ENCODE data around the gene DLL3. TPM values are rescaled to one million over a fixed set of nuclear protein-coding genes. Genes with fewer than 3 reads are reported as not detected.

The DLL3 gene
- total and polyA plus RNA-seq, 10 of the 15 experiments (the other 5 are each of a cell fraction or from before 2014, with no cell fraction given), result 0.18 to 2.0 (median 0.95) TPM

DNA sequence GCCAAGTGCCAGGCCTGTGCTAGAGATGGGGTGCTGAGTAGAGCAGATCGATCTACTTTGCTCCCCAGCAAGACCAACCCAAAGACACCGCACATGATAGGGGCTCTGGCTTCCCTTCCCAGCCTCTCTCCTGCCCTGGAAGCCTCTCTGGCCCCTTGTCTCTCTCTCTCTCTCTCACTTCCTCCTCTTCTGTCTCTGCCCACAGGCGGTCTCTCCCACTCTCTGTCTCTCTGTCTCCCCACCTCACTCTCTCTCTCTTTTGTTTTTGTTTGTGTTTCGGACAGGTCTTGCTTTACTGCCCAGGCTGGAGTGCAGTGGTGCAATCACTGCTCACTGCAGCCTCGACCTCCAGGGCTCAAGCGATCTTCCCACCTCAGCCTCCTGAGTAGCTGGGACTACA, 17.5 kb downstream of the DLL3 start (continued):
- TF ChIP-seq, protein P1, sequence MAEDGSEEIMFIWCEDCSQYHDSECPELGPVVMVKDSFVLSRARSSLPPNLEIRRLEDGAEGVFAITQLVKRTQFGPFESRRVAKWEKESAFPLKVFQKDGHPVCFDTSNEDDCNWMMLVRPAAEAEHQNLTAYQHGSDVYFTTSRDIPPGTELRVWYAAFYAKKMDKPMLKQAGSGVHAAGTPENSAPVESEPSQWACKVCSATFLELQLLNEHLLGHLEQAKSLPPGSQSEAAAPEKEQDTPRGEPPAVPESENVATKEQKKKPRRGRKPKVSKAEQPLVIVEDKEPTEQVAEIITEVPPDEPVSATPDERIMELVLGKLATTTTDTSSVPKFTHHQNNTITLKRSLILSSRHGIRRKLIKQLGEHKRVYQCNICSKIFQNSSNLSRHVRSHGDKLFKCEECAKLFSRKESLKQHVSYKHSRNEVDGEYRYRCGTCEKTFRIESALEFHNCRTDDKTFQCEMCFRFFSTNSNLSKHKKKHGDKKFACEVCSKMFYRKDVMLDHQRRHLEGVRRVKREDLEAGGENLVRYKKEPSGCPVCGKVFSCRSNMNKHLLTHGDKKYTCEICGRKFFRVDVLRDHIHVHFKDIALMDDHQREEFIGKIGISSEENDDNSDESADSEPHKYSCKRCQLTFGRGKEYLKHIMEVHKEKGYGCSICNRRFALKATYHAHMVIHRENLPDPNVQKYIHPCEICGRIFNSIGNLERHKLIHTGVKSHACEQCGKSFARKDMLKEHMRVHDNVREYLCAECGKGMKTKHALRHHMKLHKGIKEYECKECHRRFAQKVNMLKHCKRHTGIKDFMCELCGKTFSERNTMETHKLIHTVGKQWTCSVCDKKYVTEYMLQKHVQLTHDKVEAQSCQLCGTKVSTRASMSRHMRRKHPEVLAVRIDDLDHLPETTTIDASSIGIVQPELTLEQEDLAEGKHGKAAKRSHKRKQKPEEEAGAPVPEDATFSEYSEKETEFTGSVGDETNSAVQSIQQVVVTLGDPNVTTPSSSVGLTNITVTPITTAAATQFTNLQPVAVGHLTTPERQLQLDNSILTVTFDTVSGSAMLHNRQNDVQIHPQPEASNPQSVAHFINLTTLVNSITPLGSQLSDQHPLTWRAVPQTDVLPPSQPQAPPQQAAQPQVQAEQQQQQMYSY (CRISPR knock-in tag; IDR thresholded peaks at IDR 0.05), result no peak
- TF ChIP-seq, protein P2, sequence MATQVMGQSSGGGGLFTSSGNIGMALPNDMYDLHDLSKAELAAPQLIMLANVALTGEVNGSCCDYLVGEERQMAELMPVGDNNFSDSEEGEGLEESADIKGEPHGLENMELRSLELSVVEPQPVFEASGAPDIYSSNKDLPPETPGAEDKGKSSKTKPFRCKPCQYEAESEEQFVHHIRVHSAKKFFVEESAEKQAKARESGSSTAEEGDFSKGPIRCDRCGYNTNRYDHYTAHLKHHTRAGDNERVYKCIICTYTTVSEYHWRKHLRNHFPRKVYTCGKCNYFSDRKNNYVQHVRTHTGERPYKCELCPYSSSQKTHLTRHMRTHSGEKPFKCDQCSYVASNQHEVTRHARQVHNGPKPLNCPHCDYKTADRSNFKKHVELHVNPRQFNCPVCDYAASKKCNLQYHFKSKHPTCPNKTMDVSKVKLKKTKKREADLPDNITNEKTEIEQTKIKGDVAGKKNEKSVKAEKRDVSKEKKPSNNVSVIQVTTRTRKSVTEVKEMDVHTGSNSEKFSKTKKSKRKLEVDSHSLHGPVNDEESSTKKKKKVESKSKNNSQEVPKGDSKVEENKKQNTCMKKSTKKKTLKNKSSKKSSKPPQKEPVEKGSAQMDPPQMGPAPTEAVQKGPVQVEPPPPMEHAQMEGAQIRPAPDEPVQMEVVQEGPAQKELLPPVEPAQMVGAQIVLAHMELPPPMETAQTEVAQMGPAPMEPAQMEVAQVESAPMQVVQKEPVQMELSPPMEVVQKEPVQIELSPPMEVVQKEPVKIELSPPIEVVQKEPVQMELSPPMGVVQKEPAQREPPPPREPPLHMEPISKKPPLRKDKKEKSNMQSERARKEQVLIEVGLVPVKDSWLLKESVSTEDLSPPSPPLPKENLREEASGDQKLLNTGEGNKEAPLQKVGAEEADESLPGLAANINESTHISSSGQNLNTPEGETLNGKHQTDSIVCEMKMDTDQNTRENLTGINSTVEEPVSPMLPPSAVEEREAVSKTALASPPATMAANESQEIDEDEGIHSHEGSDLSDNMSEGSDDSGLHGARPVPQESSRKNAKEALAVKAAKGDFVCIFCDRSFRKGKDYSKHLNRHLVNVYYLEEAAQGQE (IDR thresholded peaks at IDR 0.05; ENCODE audit: low read depth, low read length), result no peak

DNA sequence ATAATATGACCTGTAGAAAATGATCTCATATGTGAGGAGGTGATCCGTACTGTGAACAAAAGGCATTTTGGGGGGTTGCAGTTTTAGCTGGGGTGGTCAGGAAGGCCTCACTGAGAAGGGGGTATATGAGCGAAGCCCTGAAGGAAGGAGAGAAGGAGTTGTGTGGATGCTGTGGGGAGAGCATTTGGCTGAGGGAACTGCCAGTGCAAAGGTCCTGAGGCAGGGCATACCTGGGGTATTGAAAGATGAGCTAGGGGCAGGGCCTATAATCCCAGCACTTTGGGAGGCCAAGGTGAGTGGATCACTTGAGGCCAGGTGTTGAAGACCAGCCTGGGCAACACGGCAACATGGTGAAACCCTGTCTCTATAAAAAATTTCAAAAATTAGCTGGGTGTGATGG, 18.7 kb downstream of the DLL3 start:
- Histone ChIP-seq H3K4me1 (ENCODE audit: control insufficient read depth, insufficient read depth, low read length) (peaks cover 11% of the 10 kb centered on the region), H3K4me3 (no peak overlapping the region), H3K4me2 (ENCODE audit: control insufficient read depth, insufficient read depth) (no peak overlapping the region), H3K9ac (ENCODE audit: control insufficient read depth, insufficient read depth, low read length) (no peak overlapping the region), H2AFZ (ENCODE audit: control insufficient read depth, low read depth, low read length) (no peak overlapping the region), H4K20me1 (ENCODE audit: control insufficient read depth, insufficient read depth) (no peaks in the 10 kb centered on the region), H3K36me3 (ENCODE audit: control insufficient read depth in 2 of 2, insufficient read depth in 2 of 2, low read length in 1 of 2) (no peaks in the 10 kb centered on the region), H3K27ac (ENCODE audit: control insufficient read depth, insufficient read depth) (no peak overlapping the region), H3K79me2 (ENCODE audit: control insufficient read depth, insufficient read depth, low read length) (no peaks in the 10 kb centered on the region), H3K9me3 (replicated peaks; ENCODE audit: control insufficient read depth, insufficient read depth, low read length) (no peaks in the 10 kb centered on the region), H3K27me3 (replicated peaks in 1 of 2; ENCODE audit: control insufficient read depth in 2 of 2, insufficient read depth in 2 of 2, low read length in 1 of 2) (peaks cover 9 to 22% of the 10 kb centered on the region in 2 experiments)
- TF ChIP-seq, protein P3, sequence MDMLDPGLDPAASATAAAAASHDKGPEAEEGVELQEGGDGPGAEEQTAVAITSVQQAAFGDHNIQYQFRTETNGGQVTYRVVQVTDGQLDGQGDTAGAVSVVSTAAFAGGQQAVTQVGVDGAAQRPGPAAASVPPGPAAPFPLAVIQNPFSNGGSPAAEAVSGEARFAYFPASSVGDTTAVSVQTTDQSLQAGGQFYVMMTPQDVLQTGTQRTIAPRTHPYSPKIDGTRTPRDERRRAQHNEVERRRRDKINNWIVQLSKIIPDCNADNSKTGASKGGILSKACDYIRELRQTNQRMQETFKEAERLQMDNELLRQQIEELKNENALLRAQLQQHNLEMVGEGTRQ (IDR thresholded peaks at IDR 0.05; ENCODE audit: borderline replicate concordance, low read depth, low read length), result no peak
- no peak for TF ChIP-seq NR2F1 (conservative IDR thresholded peaks at IDR 0.05)
- intact Hi-C loops (cut with micrococcal nuclease; ENCODE audit: unreplicated experiment), result no loop called here
- ChIA-PET SMC1A (ENCODE audit: uncharacterized antibody, unreplicated experiment) (no interaction called here), CTCF (interaction anchor here (1.4 kb wide), 1 partner anchor 16 kb away, joined by 3 read pairs; no protein-coding TSS in a partner anchor), POLR2A (no interaction called here), RAD21 (ENCODE audit: unreplicated experiment) (no interaction called here)
- 45% methylated on average over 3 of the region's 3 CpGs for WGBS (ENCODE audit: insufficient coverage, insufficient replicate concordance, low lambda C conversion rate, missing lambda C conversion rate)
- ATAC-seq (no peak), FAIRE-seq (no peak), DNase-seq (ENCODE audit: low read depth, low spot score) (no peak)
- in situ Hi-C loops (cut with MboI), result no loop called here
- BruUV-seq (replicated peaks), result no TSS peak
